ENCODE measurements around the gene SLC4A8.

DNA sequence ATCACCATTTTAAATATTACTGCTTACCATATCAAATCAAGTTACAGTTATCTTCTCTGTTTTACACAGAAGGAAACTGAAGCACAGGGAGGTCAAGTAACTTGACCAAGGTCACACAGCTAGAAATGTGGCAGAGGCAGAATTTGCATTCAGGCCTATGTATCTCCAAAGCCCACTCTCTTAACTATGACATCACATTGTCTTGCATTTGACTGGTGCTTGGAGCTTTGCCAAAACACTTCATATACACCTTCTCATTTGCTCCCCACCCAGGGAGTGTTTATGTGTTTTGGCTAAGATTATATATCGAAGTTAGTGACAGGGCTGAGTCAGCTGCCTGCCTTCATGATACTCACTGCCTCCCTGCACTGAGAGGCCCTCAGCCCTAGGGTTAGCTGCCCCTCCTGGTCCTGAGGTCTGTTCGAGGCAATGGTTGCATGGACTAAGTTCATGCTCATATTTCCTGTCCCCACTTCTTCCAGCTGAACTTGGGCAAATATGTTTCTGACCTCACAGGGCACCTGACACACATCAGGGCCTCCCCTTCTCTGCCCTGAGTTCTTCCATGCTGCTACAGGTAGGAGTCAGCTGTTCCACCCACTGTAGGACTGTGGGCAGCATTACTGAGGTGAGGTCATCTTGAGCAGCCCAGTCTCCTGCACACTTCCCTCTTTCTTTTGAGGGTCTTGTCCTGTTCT lies 35.2 kb upstream of the SLC4A8 start:
- TF ChIP-seq, protein P1, sequence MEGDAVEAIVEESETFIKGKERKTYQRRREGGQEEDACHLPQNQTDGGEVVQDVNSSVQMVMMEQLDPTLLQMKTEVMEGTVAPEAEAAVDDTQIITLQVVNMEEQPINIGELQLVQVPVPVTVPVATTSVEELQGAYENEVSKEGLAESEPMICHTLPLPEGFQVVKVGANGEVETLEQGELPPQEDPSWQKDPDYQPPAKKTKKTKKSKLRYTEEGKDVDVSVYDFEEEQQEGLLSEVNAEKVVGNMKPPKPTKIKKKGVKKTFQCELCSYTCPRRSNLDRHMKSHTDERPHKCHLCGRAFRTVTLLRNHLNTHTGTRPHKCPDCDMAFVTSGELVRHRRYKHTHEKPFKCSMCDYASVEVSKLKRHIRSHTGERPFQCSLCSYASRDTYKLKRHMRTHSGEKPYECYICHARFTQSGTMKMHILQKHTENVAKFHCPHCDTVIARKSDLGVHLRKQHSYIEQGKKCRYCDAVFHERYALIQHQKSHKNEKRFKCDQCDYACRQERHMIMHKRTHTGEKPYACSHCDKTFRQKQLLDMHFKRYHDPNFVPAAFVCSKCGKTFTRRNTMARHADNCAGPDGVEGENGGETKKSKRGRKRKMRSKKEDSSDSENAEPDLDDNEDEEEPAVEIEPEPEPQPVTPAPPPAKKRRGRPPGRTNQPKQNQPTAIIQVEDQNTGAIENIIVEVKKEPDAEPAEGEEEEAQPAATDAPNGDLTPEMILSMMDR (IDR thresholded peaks at IDR 0.05), result no peak
- no peak for TF ChIP-seq POLR2A (IDR thresholded peaks at IDR 0.05)

All from adrenal gland (tissue), 5 donors.